NCI-H2227 (cell line): Measurements from ENCODE around the gene PXDN.
"Not testable (repeated sequence)": the region's sequence is repeated elsewhere in the genome, so short reads cannot be mapped to it uniquely, and the experiment has no call there.

Experiments
- DNase-seq: peaks from one replicate; lab custom pipeline; 2025; ENCODE audit not compliant: unreplicated experiment; lab: John Stamatoyannopoulos, UW

Gene PXDN

GRCh38 chr2:1708476-1709334, 35.6 kb downstream of the PXDN start:
- DNase-seq = no peak

- DNase-seq = no peak
These were observed 36.4 kb downstream of the PXDN start for GRCh38 chr2:1707771-1708418.

- peak; percentile 14 for DNase-seq
These were observed 38.0 kb downstream of the PXDN start for GRCh38 chr2:1706089-1706841.

GRCh38 chr2:1705557-1706076, 38.7 kb downstream of the PXDN start:
- no peak for DNase-seq

- DNase-seq = no peak
These were observed 39.4 kb downstream of the PXDN start for GRCh38 chr2:1704631-1705556.

- no peak for DNase-seq
These were observed 42.1 kb downstream of the PXDN start for GRCh38 chr2:1702186-1702565.

GRCh38 chr2:1701556-1702185, 42.6 kb downstream of the PXDN start:
- peak; percentile 15 for DNase-seq

- no peak for DNase-seq
These were observed 43.3 kb downstream of the PXDN start for GRCh38 chr2:1701020-1701419.

- not testable (repeated sequence) for DNase-seq
These were observed 43.9 kb downstream of the PXDN start for GRCh38 chr2:1700427-1700826.

GRCh38 chr2:1698188-1698945, 45.9 kb downstream of the PXDN start:
- peak; percentile 41 for DNase-seq

- no peak for DNase-seq
These were observed 46.7 kb downstream of the PXDN start for GRCh38 chr2:1697601-1698000.

GRCh38 chr2:1696472-1696871, 47.8 kb downstream of the PXDN start:
- DNase-seq = no peak

- no peak for DNase-seq
These were observed 49.7 kb downstream of the PXDN start for GRCh38 chr2:1694371-1695271.

GRCh38 chr2:1693723-1694122, 50.6 kb downstream of the PXDN start:
- DNase-seq = no peak

- DNase-seq = no peak
These were observed 52.0 kb downstream of the PXDN start for GRCh38 chr2:1692342-1692741.

- no peak for DNase-seq
These were observed 52.9 kb downstream of the PXDN start for GRCh38 chr2:1691366-1691765.

- no peak for DNase-seq
These were observed 54.1 kb downstream of the PXDN start for GRCh38 chr2:1690056-1690775.

- no peak for DNase-seq
These were observed 55.5 kb downstream of the PXDN start for GRCh38 chr2:1688859-1689258.
